DND-41 (cell line): ENCODE results near the gene GCH1.
A peak's percentile ranks its signal among the peaks of the same experiment; 100 is the strongest.

Source experiments
- ATAC-seq: fragments of 200-7000 bp; cut with Tn5 transposase; 3 replicates; pipeline ENCODE4 v1.9.1; 2021; ENCODE audit warnings: low read depth; ENCODE audit not compliant: insufficient read depth
- DNase-seq: peaks from one replicate; pipeline ENCODE4 v3.0.0-alpha.2; 2020
- H2AFZ ChIP-seq: 2 replicates; pipeline ENCODE4 v1.6.0; 2012; ENCODE audit warnings: low read depth, low read length
- H3K27ac ChIP-seq: 2 replicates; pipeline ENCODE4 v1.5.1; 2012; ENCODE audit warnings: low read length, inconsistent platforms
- H3K27me3 ChIP-seq: fragments of 200-600 bp; sonication (generic); 2 replicates; pipeline ENCODE4 v1.6.0; 2012; ENCODE audit warnings: low read length, mild to moderate bottlenecking, inconsistent platforms; ENCODE audit not compliant: insufficient read depth, poor library complexity
- H3K36me3 ChIP-seq: 2 replicates; pipeline ENCODE4 v1.5.1; 2012; ENCODE audit warnings: low read length, inconsistent platforms; ENCODE audit not compliant: insufficient read depth
- H3K4me1 ChIP-seq: 2 replicates; pipeline ENCODE4 v1.5.1; 2012; ENCODE audit warnings: mild to moderate bottlenecking, low read length; ENCODE audit not compliant: insufficient read depth
- H3K4me2 ChIP-seq: 2 replicates; pipeline ENCODE4 v1.6.0; 2012; ENCODE audit warnings: mild to moderate bottlenecking, moderate library complexity, low read length, inconsistent platforms; ENCODE audit not compliant: insufficient read depth
- H3K4me3 ChIP-seq, 2 experiments: fragments of 200-600 bp in 1 of 2; shearing (Covaris generic) in 1 of 2; 2 replicates each; pipeline ENCODE4 v1.5.1; 2012 to 2016; ENCODE audit warnings: inconsistent platforms in 2 of 2, low read length in 2 of 2, mild to moderate bottlenecking in 2 of 2, low read depth in 1 of 2, moderate library complexity in 1 of 2
- H3K79me2 ChIP-seq: 2 replicates; pipeline ENCODE4 v1.6.0; 2012; ENCODE audit warnings: low read length, inconsistent platforms; ENCODE audit not compliant: insufficient read depth
- H3K9ac ChIP-seq: 2 replicates; pipeline ENCODE4 v1.6.0; 2012; ENCODE audit warnings: low read depth, mild to moderate bottlenecking, inconsistent platforms, low read length, moderate library complexity
- H3K9me3 ChIP-seq: 2 replicates; pipeline ENCODE4 v1.5.1; 2012; ENCODE audit warnings: low read length, moderate library complexity, mild to moderate bottlenecking, inconsistent platforms; ENCODE audit not compliant: insufficient read depth, severe bottlenecking
- H4K20me1 ChIP-seq: 2 replicates; pipeline ENCODE4 v1.6.0; 2012; ENCODE audit warnings: low read length; ENCODE audit not compliant: insufficient read depth
- CTCF ChIP-seq: IDR thresholded peaks from 2 replicates; pipeline ENCODE4 v1.5.1; 2012; ENCODE audit warnings: borderline replicate concordance, low read length, moderate library complexity, mild to moderate bottlenecking; ENCODE audit not compliant: poor library complexity, severe bottlenecking; ENCODE audit errors: extremely low read depth
- EZH2 ChIP-seq: IDR thresholded peaks from 3 replicates; pipeline ENCODE4 v1.6.1; 2012; ENCODE audit warnings: borderline replicate concordance, low read depth, mild to moderate bottlenecking, moderate library complexity, low read length, inconsistent platforms; ENCODE audit not compliant: severe bottlenecking

Gene GCH1

GRCh38 chr14:54806616-54807015, 96.0 kb downstream of the GCH1 start:
- Histone ChIP-seq H3K4me3 (no peak overlapping the region), H3K9me3 (no peaks in the 10 kb centered on the region), H3K27me3 (peaks cover 3% of the 10 kb centered on the region), H3K79me2 (no peaks in the 10 kb centered on the region), H3K4me2 (no peak overlapping the region), H2AFZ (no peak overlapping the region), H3K36me3 (no peaks in the 10 kb centered on the region), H4K20me1 (no peaks in the 10 kb centered on the region), H3K4me1 (peaks cover 7% of the 10 kb centered on the region; the same call in 1 of the 2 replicates), H3K27ac (no peak overlapping the region), H3K9ac (no peak overlapping the region)
- ATAC-seq (no peak), DNase-seq (no peak)
- TF ChIP-seq EZH2 (no peak), CTCF (no peak)

- Histone ChIP-seq H4K20me1 (no peaks in the 10 kb centered on the region), H3K4me2 (peak overlapping the region; percentile 49; the same call in 1 of the 2 replicates), H3K4me3 (peak overlapping the region in 1 of 2 experiments; percentile 23; a peak in 1 of 4 replicates), H3K4me1 (peaks cover 7% of the 10 kb centered on the region; the same call in 1 of the 2 replicates), H2AFZ (peak overlapping the region; percentile 46), H3K27me3 (no peaks in the 10 kb centered on the region), H3K79me2 (no peaks in the 10 kb centered on the region), H3K9ac (no peak overlapping the region), H3K27ac (no peak overlapping the region), H3K36me3 (no peaks in the 10 kb centered on the region), H3K9me3 (no peaks in the 10 kb centered on the region)
- peak; percentile 92 for ATAC-seq
- DNase-seq, result peak; percentile 74
- no peak for TF ChIP-seq EZH2
- TF ChIP-seq CTCF, result peak; percentile 94
Observed at GRCh38 chr14:54805445-54806322, 96.9 kb downstream of the GCH1 start.

- no peaks in the 10 kb centered on the region for H3K79me2 ChIP-seq
- no peak for DNase-seq
- TF ChIP-seq CTCF (no peak), EZH2 (no peak)
- no peaks in the 10 kb centered on the region for H3K27me3 ChIP-seq
- H3K4me2 ChIP-seq, result no peak overlapping the region
- H3K4me3 ChIP-seq, result no peak overlapping the region
- H3K36me3 ChIP-seq, result no peaks in the 10 kb centered on the region
- H4K20me1 ChIP-seq, result no peaks in the 10 kb centered on the region
- peaks cover 7% of the 10 kb centered on the region; the same call in 1 of the 2 replicates for H3K4me1 ChIP-seq
- ATAC-seq, result no peak
- H3K27ac ChIP-seq, result no peak overlapping the region
- no peak overlapping the region for H2AFZ ChIP-seq
- no peaks in the 10 kb centered on the region for H3K9me3 ChIP-seq
- H3K9ac ChIP-seq, result no peak overlapping the region
Observed at GRCh38 chr14:54805070-54805444, 97.6 kb downstream of the GCH1 start.
